MCF 10A (cell line): ENCODE measurements around the gene TXN2. TPM values are rescaled to one million over a fixed set of nuclear protein-coding genes. Genes with fewer than 3 reads are reported as not detected.
A peak's percentile ranks its signal among the peaks of the same experiment; 100 is the strongest.

ENCODE experiments used
- BruUV-seq: library from RNA; stranded (reverse); fragments of 400-500 nt; replicated peaks from 2 replicates; lab custom pipeline; 2021; lab: Mats Ljungman, UMichigan
- CTCF ChIA-PET: fragments of 300-600 bp; sonication (Branson Sonifier 250); formaldehyde crosslinking; extraction: SDS; loops from one replicate; lab custom pipeline; 2021; ENCODE audit warnings: antibody characterized with exemption, inconsistent platforms; lab: Yijun Ruan, JAX
- POLR2A ChIA-PET: fragments of 300-600, 350-650 bp; sonication (Branson Sonifier 250); formaldehyde crosslinking; extraction: SDS; loops from one replicate; lab custom pipeline; 2020; ENCODE audit warnings: antibody characterized with exemption, inconsistent platforms; lab: Yijun Ruan, JAX
- DNase-seq: peaks from one replicate; pipeline ENCODE4 v3.0.0-alpha.2; 2018; ENCODE audit not compliant: unreplicated experiment
- H3K27ac Mint-ChIP-seq: one replicate; pipeline ENCODE4 v1.8.0; 2022; ENCODE audit warnings: mild to moderate bottlenecking, low read depth, mixed read lengths; ENCODE audit not compliant: unreplicated experiment
- H3K27me3 Mint-ChIP-seq: one replicate; pipeline ENCODE4 v1.8.0; 2022; ENCODE audit warnings: mixed read lengths; ENCODE audit not compliant: insufficient read depth, unreplicated experiment
- H3K36me3 Mint-ChIP-seq: one replicate; pipeline ENCODE4 v1.8.0; 2022; ENCODE audit warnings: mild to moderate bottlenecking, moderate library complexity, mixed read lengths; ENCODE audit not compliant: insufficient read depth, unreplicated experiment
- H3K4me1 Mint-ChIP-seq: one replicate; pipeline ENCODE4 v1.8.0; 2022; ENCODE audit warnings: mixed read lengths; ENCODE audit not compliant: insufficient read depth, unreplicated experiment
- H3K4me3 Mint-ChIP-seq: one replicate; pipeline ENCODE4 v1.8.0; 2022; ENCODE audit warnings: mild to moderate bottlenecking, moderate library complexity, mixed read lengths; ENCODE audit not compliant: unreplicated experiment
- H3K9me3 Mint-ChIP-seq: one replicate; pipeline ENCODE4 v1.8.0; 2022; ENCODE audit warnings: mixed read lengths; ENCODE audit not compliant: unreplicated experiment
- intact Hi-C: fragments of 100-400 bp; cut with micrococcal nuclease; formaldehyde crosslinking; loops from 2 replicates; pipeline ENCODE4 v1.14.1; 2022
- total RNA-seq: library from RNA; stranded (reverse); gene quantifications from 2 replicates; pipeline ENCODE4 v1.2.3, GENCODE V29; 2022
- TF ChIP-seq, protein P1 (sequence below): fragments of 200-600 bp; IDR thresholded peaks from one replicate; pipeline ENCODE4 v1.8.0; 2022; ENCODE audit warnings: antibody characterized with exemption, mild to moderate bottlenecking; ENCODE audit not compliant: unreplicated experiment

Gene TXN2
- total RNA-seq, 1 experiment from 2014 or later, result 83.2 TPM

DNA sequence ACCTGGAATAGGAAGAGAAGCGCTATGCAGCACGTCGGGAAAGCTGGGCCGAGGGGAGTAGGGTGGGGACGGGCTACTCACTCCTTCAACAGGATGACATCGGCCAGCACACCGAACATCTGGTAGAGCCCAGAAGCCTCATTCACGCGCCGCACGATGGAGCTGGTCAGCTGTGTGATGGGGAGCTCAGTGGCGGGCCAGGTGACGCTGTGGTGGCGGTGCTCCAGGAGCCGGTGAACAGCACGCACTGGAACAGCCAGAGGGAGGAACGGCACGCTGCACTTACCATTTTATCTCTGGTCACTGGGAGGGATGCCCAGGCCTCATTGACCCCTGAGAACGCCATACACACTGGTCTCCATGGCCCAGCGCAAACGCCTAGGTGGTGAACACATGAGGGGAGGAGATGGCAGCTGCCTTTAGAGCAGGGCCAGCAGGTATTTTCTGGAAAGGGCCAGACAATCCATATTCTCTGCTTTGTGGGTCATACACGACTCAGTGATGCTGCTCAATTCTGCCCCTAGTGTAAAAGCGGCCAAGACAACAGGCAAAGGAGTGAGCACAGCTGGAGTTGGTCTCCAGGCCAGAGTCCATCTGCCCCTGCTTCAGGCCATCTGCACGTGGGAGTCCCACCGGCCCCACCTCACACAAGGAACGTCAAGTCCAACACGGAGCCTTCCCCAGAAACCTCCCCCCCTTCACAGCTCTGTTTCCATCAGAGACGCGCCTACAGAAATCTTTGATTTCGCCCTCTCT, 16.6 kb upstream of the TXN2 start:
- BruUV-seq, result no TSS peak
- intact Hi-C loops, result no loop called here
- TF ChIP-seq, protein P1, sequence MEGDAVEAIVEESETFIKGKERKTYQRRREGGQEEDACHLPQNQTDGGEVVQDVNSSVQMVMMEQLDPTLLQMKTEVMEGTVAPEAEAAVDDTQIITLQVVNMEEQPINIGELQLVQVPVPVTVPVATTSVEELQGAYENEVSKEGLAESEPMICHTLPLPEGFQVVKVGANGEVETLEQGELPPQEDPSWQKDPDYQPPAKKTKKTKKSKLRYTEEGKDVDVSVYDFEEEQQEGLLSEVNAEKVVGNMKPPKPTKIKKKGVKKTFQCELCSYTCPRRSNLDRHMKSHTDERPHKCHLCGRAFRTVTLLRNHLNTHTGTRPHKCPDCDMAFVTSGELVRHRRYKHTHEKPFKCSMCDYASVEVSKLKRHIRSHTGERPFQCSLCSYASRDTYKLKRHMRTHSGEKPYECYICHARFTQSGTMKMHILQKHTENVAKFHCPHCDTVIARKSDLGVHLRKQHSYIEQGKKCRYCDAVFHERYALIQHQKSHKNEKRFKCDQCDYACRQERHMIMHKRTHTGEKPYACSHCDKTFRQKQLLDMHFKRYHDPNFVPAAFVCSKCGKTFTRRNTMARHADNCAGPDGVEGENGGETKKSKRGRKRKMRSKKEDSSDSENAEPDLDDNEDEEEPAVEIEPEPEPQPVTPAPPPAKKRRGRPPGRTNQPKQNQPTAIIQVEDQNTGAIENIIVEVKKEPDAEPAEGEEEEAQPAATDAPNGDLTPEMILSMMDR, result peak; percentile 7
- no peaks in the 10 kb centered on the region for H3K4me1 Mint-ChIP-seq
- H3K27me3 Mint-ChIP-seq, result no peaks in the 10 kb centered on the region
- H3K27ac Mint-ChIP-seq, result no peak overlapping the region
- DNase-seq, result no peak
- no peaks in the 10 kb centered on the region for H3K9me3 Mint-ChIP-seq
- ChIA-PET POLR2A (interaction anchor here (0.7 to 1.0 kb wide), 2 partner anchors 11 to 29 kb away, joined by 3 read pairs; no protein-coding TSS in a partner anchor), CTCF (interaction anchor here (1.0 kb wide), 1 partner anchor 190 kb away, joined by 3 read pairs; no protein-coding TSS in a partner anchor)
- H3K4me3 Mint-ChIP-seq, result no peak overlapping the region
- H3K36me3 Mint-ChIP-seq, result peaks cover 33% of the 10 kb centered on the region

DNA sequence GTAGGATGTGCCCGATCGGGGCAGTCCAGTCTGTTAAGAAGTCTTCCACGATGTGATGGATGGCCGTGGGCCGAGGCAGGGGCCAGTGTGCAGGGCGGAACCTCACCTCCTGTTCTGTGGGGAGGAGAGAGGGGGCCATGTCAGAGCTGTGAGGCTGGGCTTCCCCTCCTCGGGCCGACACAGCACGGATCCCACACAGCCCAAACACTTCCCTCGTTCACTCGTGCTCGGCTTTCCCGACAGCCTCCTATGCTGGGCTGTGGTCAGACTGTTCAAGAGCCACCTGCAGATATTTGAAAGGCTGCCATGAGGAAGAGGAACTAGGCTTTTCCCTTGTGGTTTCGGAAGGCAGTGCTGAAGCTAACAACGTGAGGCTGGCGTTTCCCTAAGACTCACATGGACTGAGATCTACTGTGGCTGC, 12.3 kb upstream of the TXN2 start:
- ChIA-PET POLR2A (interaction anchor here (1.2 kb wide), 1 partner anchor 13 kb away, joined by 4 read pairs; the partner anchor contains the start of gene FOXRED2), CTCF (no interaction called here)
- intact Hi-C loops, result no loop called here
- no TSS peak for BruUV-seq
- Mint-ChIP-seq H3K27me3 (no peaks in the 10 kb centered on the region), H3K27ac (no peak overlapping the region), H3K4me3 (no peak overlapping the region), H3K36me3 (peaks cover 32% of the 10 kb centered on the region), H3K9me3 (no peaks in the 10 kb centered on the region), H3K4me1 (no peaks in the 10 kb centered on the region)
- no peak for DNase-seq
- TF ChIP-seq, protein P1, result no peak

DNA sequence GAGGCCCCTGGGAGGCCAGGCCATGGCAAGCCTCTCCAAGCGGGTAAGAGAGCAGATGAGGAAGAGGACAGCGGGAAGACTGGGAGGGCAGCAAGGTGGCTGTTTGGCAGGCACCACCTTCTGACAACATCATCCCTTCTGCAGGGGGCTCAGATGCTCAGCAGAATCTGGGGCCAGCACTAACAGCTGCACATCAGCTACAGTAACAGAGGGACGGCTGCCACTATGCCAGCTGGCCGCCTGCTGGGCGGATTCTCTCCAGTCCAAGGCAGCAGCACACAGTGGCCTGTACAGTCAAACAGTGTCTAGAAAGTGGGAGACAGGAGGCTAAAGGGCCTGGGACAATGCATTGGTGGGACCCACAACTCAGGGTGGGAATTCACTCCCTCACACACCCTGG, 10.7 kb upstream of the TXN2 start:
- no peaks in the 10 kb centered on the region for H3K27me3 Mint-ChIP-seq

DNA sequence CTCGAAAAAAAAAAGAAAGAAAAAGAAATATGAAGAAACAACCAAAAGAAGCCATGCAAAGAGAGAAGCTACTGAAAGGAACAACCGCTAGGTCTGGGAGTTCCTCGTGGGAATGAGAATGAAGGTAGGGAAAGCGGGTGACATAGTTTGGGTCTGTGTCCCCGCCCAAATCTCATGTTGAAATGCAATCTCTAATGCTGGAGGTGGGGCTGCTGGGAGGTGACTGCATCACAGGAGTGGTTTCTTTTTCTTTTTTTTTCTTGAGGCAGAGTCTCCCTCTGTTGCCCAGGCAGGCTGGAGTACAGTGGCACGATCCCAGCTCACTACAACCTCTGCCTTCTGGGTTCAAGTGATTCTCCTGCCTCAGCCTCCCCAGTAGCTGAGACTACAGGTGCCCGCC, 9.7 kb upstream of the TXN2 start:
- no peak for DNase-seq
- CTCF ChIA-PET, result interaction anchor here (0.6 kb wide), 2 partner anchors 80 to 190 kb away, joined by 3 to 4 read pairs; no protein-coding TSS in a partner anchor
- Mint-ChIP-seq H3K27ac (no peak overlapping the region), H3K9me3 (peaks cover 7% of the 10 kb centered on the region), H3K4me1 (no peaks in the 10 kb centered on the region), H3K4me3 (no peak overlapping the region), H3K36me3 (peaks cover 26% of the 10 kb centered on the region), H3K27me3 (no peaks in the 10 kb centered on the region)
- TF ChIP-seq, protein P1, result no peak
- POLR2A ChIA-PET, result interaction anchor here (1.6 kb wide), 1 partner anchor 8 kb away, joined by 3 read pairs; no protein-coding TSS in a partner anchor
- intact Hi-C loops, result no loop called here
- BruUV-seq, result no TSS peak

More for the DNA sequence above, 10.7 kb upstream of the TXN2 start:
- TF ChIP-seq, protein P1, result no peak
- H3K9me3 Mint-ChIP-seq, result peaks cover 4% of the 10 kb centered on the region
- CTCF ChIA-PET, result no interaction called here
- BruUV-seq, result no TSS peak
- intact Hi-C loops, result no loop called here
- no peak overlapping the region for H3K4me3 Mint-ChIP-seq
- H3K4me1 Mint-ChIP-seq, result no peaks in the 10 kb centered on the region
- H3K36me3 Mint-ChIP-seq, result peaks cover 27% of the 10 kb centered on the region
- POLR2A ChIA-PET, result interaction anchor here (0.9 kb wide), 1 partner anchor 82 kb away, joined by 3 read pairs; no protein-coding TSS in a partner anchor
- DNase-seq, result no peak
- no peak overlapping the region for H3K27ac Mint-ChIP-seq
